ENCODE data around the gene CDH13. TPM values are rescaled to one million over a fixed set of nuclear protein-coding genes. Genes with fewer than 3 reads are reported as not detected.

The CDH13 gene
- total RNA-seq, 1 donor, result under 0.01 TPM

- no peak for DNase-seq (ENCODE audit: low read depth in 2 of 3, low spot score in 2 of 3)
Measured at GRCh38 chr16:83310816-83311215, 684.0 kb downstream of the CDH13 start.

- no peak for DNase-seq (ENCODE audit: low read depth in 2 of 3, low spot score in 2 of 3)
Measured at GRCh38 chr16:83312015-83312717, 685.4 kb downstream of the CDH13 start.

DNA sequence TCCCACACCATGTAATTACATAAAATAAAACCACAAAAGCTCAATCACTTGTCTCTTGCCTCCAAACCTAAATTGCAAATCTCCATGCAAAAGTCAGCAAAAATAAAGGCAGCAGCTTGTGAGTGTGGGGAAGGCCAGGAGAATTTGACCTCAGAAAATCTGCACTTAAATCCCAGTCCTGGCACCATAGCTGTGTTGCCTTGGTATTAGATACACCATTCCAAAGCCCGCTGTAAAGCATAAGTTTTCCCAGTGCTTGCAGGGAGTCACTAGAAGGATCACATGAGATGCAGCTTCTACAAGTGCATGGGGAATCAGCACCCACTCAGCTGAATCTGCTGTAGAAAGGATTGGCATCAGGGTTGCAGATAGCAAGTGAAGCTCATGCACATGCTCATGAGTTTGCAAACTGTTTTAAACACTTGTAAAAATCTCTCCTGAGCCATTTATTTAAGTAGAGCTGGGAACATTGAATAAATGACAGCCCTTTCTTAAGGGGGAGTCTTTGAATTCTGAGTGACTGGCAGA is 686.0 kb downstream of the CDH13 start:
- DNase-seq (ENCODE audit: low read depth in 2 of 3, low spot score in 2 of 3), result no peak

- DNase-seq (ENCODE audit: low read depth in 2 of 3, low spot score in 2 of 3), result no peak
Measured at GRCh38 chr16:83315271-83315670, 688.5 kb downstream of the CDH13 start.

- no peak for DNase-seq (ENCODE audit: low read depth in 2 of 3, low spot score in 2 of 3)
Measured at GRCh38 chr16:83316458-83316857, 689.7 kb downstream of the CDH13 start.

- no peak for DNase-seq (ENCODE audit: low read depth in 2 of 3, low spot score in 2 of 3)
Measured at GRCh38 chr16:83318390-83318789, 691.6 kb downstream of the CDH13 start.

GRCh38 chr16:83328936-83329335 is 702.2 kb downstream of the CDH13 start:
- no peak for DNase-seq (ENCODE audit: low read depth in 2 of 3, low spot score in 2 of 3)

DNA sequence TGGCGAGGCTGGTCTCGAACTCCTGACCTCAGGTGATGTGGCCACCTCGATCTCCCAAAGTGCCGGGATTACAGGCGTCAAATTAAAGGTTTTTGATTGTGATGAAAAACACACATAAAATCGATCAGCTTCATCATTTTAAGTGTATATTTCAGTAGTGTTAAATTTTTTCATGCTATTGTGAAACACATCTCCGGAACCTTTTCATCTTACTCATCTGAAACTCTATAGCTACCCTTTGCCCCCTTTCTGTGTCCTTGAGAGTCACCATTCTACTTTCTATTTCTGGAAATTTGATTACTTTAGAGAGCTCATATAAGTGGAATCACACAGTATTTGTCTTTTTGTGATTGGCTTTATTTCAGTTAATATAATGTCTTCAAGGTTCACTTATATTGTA is 702.7 kb downstream of the CDH13 start:
- DNase-seq (ENCODE audit: low read depth in 2 of 3, low spot score in 2 of 3), result no peak

DNA sequence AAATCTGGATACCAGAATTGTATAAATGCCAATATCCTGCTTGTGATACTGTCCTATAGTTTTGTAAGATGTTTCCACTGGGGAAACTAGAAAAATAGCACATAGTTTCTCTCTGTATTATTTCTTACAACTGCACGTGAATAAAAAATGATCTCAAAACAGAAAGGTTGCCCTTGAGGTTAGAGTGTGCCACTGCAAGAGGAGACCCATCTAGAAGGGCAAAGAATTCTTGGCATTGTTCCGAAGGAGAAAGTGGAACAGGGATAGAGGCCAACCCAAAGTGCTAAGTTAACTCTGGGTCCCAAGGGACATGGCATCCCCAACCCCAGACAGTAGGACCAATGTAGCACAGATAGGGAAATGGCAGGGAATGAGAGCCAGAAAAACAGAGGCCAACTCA is 703.5 kb downstream of the CDH13 start:
- no peak for DNase-seq (ENCODE audit: low read depth in 2 of 3, low spot score in 2 of 3)

DNA sequence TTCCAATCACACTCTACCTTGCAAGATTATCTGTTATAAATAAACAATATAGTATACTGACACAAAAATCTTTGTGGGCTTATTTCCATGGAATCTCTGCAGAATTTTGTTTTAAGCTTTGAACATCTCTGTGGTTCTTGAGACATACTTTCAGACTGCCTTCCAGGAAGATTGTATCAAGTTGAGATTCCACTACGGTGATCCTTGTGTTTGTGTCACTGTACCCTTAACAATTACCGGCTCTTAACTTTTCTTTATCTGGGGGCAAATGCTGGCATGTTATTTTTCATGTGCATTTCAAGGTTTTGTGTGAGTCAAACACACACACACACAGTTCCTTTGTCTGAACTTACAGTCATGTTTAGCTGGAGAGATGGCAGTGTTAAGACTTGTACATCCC is 708.3 kb downstream of the CDH13 start:
- no peak for DNase-seq (ENCODE audit: low read depth in 2 of 3, low spot score in 2 of 3)

DNA sequence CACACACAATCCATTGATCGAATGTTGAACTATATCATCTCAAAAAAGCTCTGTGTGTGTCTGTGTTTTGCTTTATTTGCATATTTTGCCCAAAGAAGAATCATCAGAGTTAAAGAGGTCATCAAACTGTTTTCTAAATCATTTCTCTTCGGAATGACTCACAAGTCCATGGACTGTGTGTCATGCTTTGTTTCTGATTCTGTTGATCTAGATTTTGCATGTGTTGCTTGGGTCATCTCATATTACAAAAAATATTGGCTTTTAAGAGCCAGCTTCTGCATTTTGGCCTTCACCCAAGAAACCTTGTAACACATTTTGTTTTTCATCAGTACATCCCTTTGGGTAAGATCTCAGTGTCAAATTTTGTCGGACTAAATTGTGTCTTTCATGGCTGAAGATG is 709.8 kb downstream of the CDH13 start:
- DNase-seq (ENCODE audit: low read depth in 2 of 3, low spot score in 2 of 3), result no peak

DNA sequence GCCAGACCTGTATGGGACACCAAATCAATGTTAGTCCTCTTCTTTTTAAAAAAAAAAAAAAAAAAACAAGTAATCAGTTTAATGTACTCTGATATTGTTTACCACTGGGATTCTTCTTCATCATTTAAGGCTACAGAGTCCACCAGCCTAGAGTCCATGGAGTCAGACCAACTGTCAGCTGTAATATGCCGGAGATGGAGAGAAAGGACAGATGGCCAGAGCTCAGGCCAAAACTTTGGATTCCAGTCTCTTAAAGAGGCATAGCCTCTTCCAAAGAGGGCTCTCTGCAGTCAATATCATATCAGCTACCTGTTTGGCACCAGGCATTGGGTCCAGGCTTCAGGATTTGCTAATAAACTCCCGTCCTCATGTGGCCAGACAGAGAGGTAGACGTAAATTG is 711.4 kb downstream of the CDH13 start:
- no peak for DNase-seq (ENCODE audit: low read depth in 2 of 3, low spot score in 2 of 3)

DNA sequence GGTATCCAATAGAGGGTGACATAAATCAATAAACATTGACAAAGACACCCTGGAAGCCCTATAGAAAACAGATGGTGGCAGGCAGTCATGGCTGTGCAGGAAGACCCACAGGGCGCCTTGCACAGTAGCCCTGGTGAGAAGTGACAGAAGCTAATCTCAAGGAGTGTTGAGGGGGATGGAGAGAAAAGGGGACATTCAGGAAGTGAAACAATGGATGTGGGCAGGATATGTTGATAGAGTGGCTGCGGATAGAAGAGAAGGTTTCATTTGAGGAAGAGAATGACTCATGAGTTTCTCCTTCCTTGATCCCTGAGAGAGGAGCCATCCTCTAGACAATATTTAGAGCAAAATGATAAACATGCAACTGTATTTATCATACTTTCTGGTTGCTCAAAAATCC is 712.2 kb downstream of the CDH13 start:
- DNase-seq (ENCODE audit: low read depth in 2 of 3, low spot score in 2 of 3), result no peak

- no peak for DNase-seq (ENCODE audit: low read depth in 2 of 3, low spot score in 2 of 3)
Measured at GRCh38 chr16:83343935-83344366, 717.2 kb downstream of the CDH13 start.

- no peak for DNase-seq (ENCODE audit: low read depth in 2 of 3, low spot score in 2 of 3)
Measured at GRCh38 chr16:83345846-83346640, 719.3 kb downstream of the CDH13 start.

- DNase-seq (ENCODE audit: low read depth in 2 of 3, low spot score in 2 of 3), result no peak
Measured at GRCh38 chr16:83348991-83349390, 722.2 kb downstream of the CDH13 start.

GRCh38 chr16:83350481-83350880 is 723.7 kb downstream of the CDH13 start:
- DNase-seq (ENCODE audit: low read depth in 2 of 3, low spot score in 2 of 3), result no peak

- no peak for DNase-seq (ENCODE audit: low read depth in 2 of 3, low spot score in 2 of 3)
Measured at GRCh38 chr16:83351846-83352245, 725.1 kb downstream of the CDH13 start.

DNA sequence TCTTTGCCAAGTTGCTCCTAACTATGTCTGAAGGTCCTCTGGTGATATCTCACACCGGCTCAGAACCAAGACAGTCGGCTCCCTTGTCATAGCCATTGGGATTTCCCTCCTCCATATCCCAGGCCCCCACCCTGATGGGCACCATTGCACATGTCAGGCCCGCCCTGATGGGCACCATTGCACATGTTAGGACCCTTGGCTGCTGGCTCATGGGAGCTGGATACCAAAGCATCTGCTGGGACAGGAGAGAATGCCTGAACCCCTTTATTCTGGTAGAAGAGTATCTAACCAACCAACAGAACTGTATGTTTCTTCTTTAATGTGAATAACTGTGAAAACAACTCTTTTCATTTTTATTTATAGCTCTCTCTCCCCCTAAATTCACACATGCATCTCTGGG is 726.5 kb downstream of the CDH13 start:
- DNase-seq (ENCODE audit: low read depth in 2 of 3, low spot score in 2 of 3), result no peak

DNA sequence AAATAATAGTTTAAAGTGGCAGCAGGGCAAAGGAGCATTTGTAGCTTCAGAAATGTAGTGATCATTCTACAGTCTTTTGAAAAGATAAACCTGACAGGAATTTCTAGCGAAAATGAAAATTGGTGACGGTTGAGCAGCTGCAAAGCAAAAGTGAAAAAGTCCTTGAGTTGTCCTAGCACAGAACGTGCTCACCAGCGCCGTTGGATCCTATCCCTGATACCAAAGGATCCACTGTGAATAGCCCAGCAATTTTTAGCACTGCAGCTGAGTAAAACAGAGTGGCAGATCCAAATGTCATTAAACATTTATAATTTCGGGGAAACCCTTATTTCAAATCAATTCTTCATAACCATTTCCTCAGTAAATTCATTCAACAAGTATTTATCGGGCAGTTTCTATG is 727.2 kb downstream of the CDH13 start:
- DNase-seq (ENCODE audit: low read depth in 2 of 3, low spot score in 2 of 3), result no peak

DNA sequence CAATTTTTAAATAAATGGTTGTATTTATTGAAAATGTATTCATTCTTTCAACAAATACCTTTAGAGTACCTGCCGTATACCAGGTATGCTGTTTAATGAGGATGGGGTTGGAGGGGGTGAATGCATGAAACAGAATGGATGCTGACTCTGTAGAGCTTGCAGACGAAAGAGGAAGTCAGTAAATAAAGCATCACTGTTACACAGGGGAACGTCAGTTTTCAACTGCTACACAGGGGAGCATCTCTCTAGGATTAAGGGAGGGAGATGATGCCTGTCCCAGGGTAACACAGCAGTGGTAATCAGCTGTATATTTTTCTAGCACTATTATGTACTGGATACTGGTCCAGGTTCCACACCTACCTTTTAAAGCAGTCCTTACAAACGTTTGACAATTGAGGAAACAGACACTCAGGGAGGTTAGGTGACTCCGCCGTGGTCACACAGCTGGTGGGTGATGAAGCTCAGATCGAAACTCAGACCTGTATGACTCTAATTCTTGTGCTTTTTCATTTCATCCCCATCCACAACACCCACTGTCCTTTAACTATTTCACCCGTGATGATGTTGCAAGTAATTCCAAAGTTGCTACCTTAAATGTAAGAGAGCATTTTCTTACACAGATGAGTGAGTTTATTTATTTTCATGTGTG is 728.9 kb downstream of the CDH13 start:
- no peak for DNase-seq (ENCODE audit: low read depth in 2 of 3, low spot score in 2 of 3)

All from hematopoietic multipotent progenitor cell (in vitro differentiated cells).